Astrocyte of the hippocampus (primary cell): Measurements from ENCODE around the gene CCDC51.
"Not testable (repeated sequence)": the region's sequence is repeated elsewhere in the genome, so short reads cannot be mapped to it uniquely, and the experiment has no call there.

Source experiments
- DNase-seq: peaks from one replicate; pipeline ENCODE4 v3.0.0; 2011; ENCODE audit warnings: low read depth, low spot score

CCDC51 gene

DNA sequence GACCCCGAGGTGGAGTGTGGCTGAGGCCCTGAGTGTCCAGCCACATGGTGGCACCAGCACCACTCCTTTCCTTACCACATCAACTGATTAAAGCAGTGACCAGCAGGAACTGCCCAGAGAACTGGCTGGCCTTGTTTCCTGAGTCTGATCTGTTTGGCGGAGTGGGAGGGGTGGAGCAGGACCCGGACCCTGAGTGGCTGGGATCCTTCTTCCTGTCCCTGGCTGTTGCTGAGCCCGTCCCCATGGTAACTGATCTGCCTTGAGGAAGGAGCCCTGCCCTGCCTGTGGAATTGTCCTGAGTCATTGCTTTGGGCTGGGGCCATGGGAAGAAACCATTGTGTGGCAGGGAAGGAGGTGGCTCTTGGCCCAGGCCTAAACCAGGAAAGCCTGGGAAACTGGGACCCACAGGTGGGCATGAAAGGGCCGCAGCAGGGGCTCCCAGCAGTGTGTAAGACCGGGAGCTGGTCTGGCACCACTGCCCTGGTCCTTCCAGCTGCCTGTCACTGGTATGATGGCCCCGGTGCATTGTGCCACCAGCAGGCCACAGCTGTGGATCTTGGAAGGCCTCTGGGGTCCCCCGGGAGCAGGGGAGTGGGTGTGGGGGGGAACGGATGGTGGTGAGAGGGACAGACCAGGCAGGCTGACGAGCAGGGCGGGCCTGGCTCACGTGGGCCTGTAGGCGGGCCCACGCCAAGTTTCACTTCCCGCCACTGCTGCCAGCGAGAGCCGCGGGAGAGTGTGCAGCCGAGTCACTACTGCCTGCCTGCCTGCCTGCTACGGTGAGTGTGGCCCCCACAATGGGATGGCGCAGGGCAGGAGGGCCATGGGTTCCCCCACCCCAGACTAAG is 25.8 kb upstream of the CCDC51 start:
- DNase-seq: peak; percentile 100

- no peak for DNase-seq
These were observed 25.3 kb upstream of the CCDC51 start for GRCh38 chr3:48465237-48465530.

GRCh38 chr3:48464713-48465221 is 24.8 kb upstream of the CCDC51 start:
- no peak for DNase-seq

GRCh38 chr3:48463703-48464102 is 23.8 kb upstream of the CCDC51 start:
- DNase-seq: no peak

GRCh38 chr3:48461767-48462166 is 21.8 kb upstream of the CCDC51 start:
- not testable (repeated sequence) for DNase-seq

DNA sequence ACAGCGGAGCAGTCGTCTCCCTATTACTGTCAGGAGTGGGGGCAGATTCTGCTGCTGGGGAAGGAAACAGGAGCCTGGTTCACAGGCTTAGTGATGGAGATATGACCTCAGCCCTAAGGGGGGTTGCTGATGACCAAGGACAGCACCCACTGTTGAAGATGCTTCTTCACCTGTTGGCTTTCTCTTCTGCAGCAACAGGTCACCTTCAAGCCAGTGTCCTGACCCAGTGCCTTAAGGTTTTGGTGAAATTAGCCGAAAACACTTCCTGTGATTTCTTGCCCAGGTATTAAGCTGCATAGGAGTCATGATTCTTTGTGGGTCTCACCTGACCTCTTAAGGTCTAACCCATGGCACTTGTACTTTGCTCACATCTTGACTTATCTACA is 20.6 kb upstream of the CCDC51 start:
- DNase-seq: no peak

DNA sequence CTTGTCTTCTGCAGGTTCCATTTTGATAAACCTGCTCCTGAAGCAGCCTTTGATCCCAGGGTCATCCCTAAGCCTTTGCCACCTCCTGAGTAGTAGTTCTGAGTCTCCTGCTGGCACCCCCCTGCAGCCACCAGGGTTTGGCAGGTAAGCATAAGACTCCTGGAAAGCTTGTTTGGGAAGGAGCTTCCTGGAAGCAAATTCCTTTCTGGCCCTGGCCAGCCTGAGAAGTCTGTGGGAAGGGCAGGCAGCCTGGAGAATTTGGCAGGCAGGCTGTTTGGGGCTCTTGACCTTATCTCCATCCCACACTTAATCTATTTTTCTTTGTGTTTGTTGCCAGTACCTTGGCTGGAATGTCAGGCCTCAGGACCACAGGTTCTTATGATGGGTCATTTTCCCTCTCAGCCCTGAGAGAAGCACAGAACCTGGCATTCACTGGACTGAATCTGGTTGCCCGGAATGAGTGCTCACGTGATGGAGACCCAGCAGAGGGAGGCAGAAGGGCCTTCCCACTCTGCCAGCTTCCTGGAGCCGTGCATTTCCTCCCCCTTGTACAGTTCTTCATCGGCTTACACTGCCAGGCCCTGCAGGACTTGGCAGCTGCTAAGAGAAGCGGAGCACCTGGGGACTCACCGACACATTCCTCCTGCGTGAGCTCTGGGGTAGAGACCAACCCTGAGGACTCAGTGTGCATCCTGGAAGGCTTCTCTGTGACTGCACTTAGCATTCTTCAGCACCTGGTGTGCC is 20.0 kb upstream of the CCDC51 start:
- peak; percentile 73 for DNase-seq

GRCh38 chr3:48459331-48459730 is 19.4 kb upstream of the CCDC51 start:
- no peak for DNase-seq

DNA sequence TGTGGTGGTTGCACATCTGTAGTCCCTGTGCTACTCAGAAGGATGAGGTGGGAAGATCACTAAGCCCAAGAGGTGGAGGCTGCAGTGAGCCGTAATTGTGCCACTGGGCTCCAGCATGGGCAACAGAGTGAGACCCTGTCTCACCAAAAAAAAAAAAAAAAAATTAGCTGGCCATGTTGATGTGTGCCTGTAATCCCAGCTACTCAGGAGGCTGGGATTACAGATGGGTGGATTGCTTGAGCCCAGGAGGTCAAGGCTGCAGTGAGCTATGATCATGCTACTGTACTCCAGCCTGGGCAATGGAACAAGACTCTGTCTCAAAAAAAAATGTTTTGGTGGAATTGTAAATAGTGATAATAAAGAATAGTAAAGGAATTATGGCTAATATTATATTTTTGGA is 16.5 kb upstream of the CCDC51 start:
- no peak for DNase-seq

DNA sequence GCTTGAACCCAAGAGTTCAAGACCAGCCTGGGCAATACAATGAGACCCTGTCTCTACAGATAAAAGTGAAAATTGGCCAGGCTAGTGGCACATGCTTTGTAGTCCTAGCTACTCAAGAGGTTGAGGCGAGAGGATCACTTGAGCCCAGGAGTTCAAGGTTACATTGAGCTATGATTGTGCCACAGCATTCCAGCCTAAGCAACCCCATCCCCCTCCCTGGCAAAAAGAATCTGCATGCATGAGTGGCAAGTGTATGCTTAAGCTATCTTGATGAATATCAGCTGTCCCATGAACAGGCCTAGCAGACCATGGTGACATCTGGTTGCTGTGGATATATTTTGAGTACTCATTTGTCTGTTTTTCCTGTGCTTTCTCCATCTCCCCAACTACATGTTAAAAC is 11.4 kb upstream of the CCDC51 start:
- no peak for DNase-seq

- DNase-seq: peak; percentile 96
These were observed 6.7 kb upstream of the CCDC51 start, which contains the start of gene ATRIP for GRCh38 chr3:48446425-48447193. TSS of gene ATRIP (plus strand) at chr3:48446737. CDS start at chr3:48446846, 109 bp downstream.

DNA sequence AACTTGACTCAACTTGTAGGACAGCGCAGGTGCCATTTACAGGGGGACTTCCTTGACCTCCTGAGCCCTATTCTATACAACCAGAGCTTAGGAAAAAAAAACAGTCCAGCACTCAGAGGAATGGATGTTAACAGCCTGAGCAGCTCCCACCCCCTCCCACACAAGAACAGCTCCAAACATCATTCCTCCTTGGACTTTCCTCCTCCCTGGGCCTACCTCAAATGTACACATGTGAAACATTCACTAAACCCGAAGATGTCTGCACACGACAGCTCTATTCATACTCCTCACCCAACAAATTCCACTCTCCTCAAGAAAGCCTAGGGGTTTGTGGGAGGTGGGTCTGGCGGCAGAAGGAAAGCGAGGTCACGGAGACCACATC is 6.1 kb upstream of the CCDC51 start:
- no peak for DNase-seq

GRCh38 chr3:48445277-48445882 is 5.5 kb upstream of the CCDC51 start:
- DNase-seq: no peak

GRCh38 chr3:48441940-48442339 is 2.0 kb upstream of the CCDC51 start:
- DNase-seq: no peak

DNA sequence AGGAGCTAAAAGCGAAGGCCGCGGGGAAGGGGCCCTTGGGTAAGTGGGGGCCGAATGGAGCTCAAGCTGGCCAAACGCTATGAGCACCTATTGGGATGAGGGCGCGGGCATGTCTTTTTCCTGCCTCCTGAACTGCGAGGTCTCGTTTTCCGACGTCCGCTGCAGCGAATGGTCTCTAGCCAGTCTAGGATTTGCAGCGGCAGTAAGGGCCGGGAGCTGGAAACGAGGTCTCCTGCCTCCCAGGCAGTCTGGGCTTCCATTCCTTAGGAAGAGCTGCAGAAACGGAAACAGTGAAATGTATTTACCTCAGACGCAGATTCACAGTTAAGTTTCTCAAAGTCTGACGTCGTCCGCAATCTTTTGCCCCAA is 655 bp upstream of the CCDC51 start:
- DNase-seq: peak; percentile 50

DNA sequence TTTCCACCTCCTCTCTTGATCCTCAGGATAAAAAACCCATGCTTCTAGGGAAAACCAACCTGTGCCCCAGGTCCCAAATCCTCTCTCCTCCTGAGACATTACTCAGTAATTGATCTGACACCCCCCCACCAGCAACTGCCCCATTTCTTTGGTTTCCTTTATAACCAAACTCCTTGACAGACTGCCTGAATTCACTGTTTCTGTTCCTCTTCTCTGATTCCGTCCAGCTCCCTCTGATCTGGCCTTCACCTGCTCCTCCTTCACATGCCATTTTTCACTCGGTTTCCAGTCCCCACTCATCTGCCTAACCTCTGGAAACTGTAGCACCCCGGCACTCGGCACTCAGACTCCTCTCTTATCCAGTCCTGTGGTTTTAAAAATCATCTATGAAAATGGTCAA is 2.1 kb downstream of the CCDC51 start:
- no peak for DNase-seq

GRCh38 chr3:48436855-48437254 is 3.1 kb downstream of the CCDC51 start:
- DNase-seq: no peak

- no peak for DNase-seq
These were observed 3.5 kb downstream of the CCDC51 start for GRCh38 chr3:48436477-48436787.

GRCh38 chr3:48435774-48436476 is 4.0 kb downstream of the CCDC51 start:
- peak; percentile 93 for DNase-seq

GRCh38 chr3:48435223-48435595 is 4.7 kb downstream of the CCDC51 start:
- no peak for DNase-seq

DNA sequence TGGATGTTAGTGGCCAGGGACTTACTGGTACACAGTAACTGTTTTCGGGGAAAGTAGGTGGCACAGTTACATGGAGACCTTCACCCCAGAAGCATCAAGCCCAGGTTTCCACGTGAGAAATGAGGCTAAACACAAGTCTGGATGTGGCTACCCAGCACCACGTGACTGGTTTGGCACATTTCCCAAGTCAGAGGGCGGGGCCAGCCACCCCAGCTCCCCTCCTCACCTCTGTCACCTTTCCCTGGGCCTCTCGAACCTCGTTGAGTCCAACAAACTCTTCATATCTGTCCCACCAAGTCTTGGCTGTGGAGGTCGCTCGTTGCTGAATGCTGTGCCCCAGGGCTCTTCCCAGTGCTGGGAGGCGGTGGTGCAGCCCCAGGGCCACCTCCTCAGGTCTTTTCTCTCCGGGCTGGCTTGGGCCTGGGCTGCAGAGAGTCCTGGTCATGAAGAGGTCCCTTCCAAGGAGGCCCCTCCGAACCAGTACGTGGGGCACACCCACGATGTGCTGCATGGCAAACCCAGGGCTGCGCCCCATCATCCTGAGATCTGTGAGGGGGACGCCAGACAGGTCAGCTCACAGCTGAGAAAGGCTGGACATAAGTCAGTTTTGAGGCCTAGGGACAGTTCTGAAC is 5.2 kb downstream of the CCDC51 start:
- no peak for DNase-seq
